Lung (tissue), 12 donors: ENCODE measurements around the gene NTHL1. TPM values are rescaled to one million over a fixed set of nuclear protein-coding genes. Genes with fewer than 3 reads are reported as not detected.
A peak's percentile ranks its signal among the peaks of the same experiment; 100 is the strongest.

Experiments used
- ATAC-seq: fragments of 200-7000 bp; cut with Tn5 transposase; one replicate; pipeline ENCODE4 v1.9.1; 2020; ENCODE audit warnings: moderate number of reproducible peaks; ENCODE audit not compliant: insufficient read depth, low FRiP score
- DNase-seq, 3 donors: peaks; one replicate each; pipeline ENCODE4 v3.0.0-alpha.2; 2013 to 2017
- H3K27ac ChIP-seq, 2 donors: one replicate each; pipeline ENCODE4 v1.5.1; 2013; ENCODE audit warnings: mild to moderate bottlenecking in 2 of 2, moderate library complexity in 2 of 2, control low read depth in 1 of 2, inconsistent platforms in 1 of 2, low read depth in 1 of 2, low read length in 1 of 2
- H3K27me3 ChIP-seq, 3 donors: one replicate each; pipeline ENCODE4 v1.5.1; 2013; ENCODE audit warnings: low read length in 2 of 3; ENCODE audit not compliant: control insufficient read depth in 3 of 3, insufficient read depth in 3 of 3
- H3K36me3 ChIP-seq, 4 donors: one replicate each; pipeline ENCODE4 v1.5.1; 2013; ENCODE audit warnings: low read length in 4 of 4, mild to moderate bottlenecking in 1 of 4, moderate library complexity in 1 of 4; ENCODE audit not compliant: control insufficient read depth in 4 of 4, insufficient read depth in 4 of 4
- H3K4me1 ChIP-seq, 5 donors: one replicate each; pipeline ENCODE4 v1.5.1; 2013; ENCODE audit warnings: low read length in 5 of 5, mild to moderate bottlenecking in 2 of 5, moderate library complexity in 1 of 5; ENCODE audit not compliant: control insufficient read depth in 5 of 5, insufficient read depth in 5 of 5
- H3K4me3 ChIP-seq: one replicate; pipeline ENCODE4 v1.5.1; 2013; ENCODE audit warnings: mild to moderate bottlenecking, control low read depth, moderate library complexity
- H3K9ac ChIP-seq, 2 donors: one replicate each; pipeline ENCODE4 v1.5.1; 2013; ENCODE audit warnings: low read length in 2 of 2, control low read depth in 1 of 2; ENCODE audit not compliant: insufficient read depth in 1 of 2
- H3K9me3 ChIP-seq, 4 donors: one replicate each; pipeline ENCODE4 v1.5.1; 2013; ENCODE audit warnings: low read length in 3 of 4, mild to moderate bottlenecking in 1 of 4, moderate library complexity in 1 of 4; ENCODE audit not compliant: control insufficient read depth in 4 of 4, insufficient read depth in 3 of 4
- CTCF ChIP-seq: IDR thresholded peaks from 2 replicates; pipeline ENCODE4 v1.5.1; 2012; ENCODE audit warnings: mild to moderate bottlenecking; ENCODE audit errors: control extremely low read depth, extremely low read depth
- WGBS, 2 donors: extraction: QIAGEN DNeasy Blood & Tissue Kit; methylation state at CpG; one replicate each; pipeline ENCODE4 v1.1.7; 2013; 5-methylcytosine and 5-hydroxymethylcytosine counted together
- polyA plus RNA-seq, 2 donors: library from polyadenylated mRNA; stranded (reverse); fragments of 200-250 nt; gene quantifications; one replicate each; pipeline ENCODE4 v1.2.1, GENCODE V29; 2013
- total RNA-seq, 2 donors: library from RNA; depleted of rRNA in 1 of 2; stranded (reverse); fragments of >200 nt in 1 of 2; gene quantifications; one replicate each; pipeline ENCODE4 v1.2.1, GENCODE V29; 2014 to 2021
- donor health status: control.
- donor health status: control.
- donor health status: Bipolar disorder and iron deficiency.
- donor health status: healthy.
- donor health status: DM: yes; HTN: yes; CAD: no.

NTHL1 gene
- total and polyA plus RNA-seq, 4 donors, result 19.3 to 43.5 (median 29.1) TPM

DNA sequence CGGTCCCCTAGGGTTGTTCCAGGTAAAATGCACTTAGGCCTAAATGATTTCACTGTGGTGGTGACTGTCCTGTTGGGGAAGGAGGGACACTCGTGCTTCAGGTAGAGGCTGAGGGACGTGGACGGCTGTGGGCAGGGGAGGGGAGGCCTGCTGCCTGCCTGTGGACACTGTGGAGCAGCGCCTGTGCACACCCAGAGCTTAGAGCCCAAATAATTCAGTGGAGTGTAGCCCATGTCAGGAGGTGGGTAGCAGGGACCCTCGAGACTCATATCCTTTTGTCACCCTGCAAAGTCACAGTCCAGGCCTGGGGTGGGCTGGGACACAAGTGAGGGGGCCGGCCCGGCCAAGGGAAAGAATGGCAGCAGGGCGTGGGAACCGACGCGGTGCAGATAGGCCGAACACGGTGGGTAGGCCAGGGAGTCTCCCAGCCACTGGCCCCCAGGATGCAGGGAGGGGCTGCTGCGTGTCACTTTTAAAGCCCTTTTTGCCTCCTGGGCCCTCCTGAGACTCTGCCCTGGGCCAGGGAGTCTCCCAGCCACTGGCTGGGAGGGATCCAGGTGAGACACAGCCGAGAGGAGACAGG is 21.7 kb downstream of the NTHL1 start:
- peaks cover 0 to 42% (median 22%) of the 10 kb centered on the region in 5 donors for H3K4me1 ChIP-seq
- H3K36me3 ChIP-seq, result peaks cover 0 to 10% (median 0%) of the 10 kb centered on the region in 4 donors
- TF ChIP-seq CTCF, result no peak
- peak overlapping the region; percentile 48 for H3K4me3 ChIP-seq
- H3K27ac ChIP-seq, result peak overlapping the region; percentile 22 to 69
- WGBS, 2 donors, result 71 to 76% methylated on average over 16 of the region's 16 CpGs
- peaks cover 0 to under 1% (median 0%) of the 10 kb centered on the region in 3 donors for H3K27me3 ChIP-seq
- no peak overlapping the region for H3K9ac ChIP-seq
- ATAC-seq (no peak), DNase-seq (no peak)
- H3K9me3 ChIP-seq, result no peaks in the 10 kb centered on the region

- DNase-seq (no peak), ATAC-seq (no peak)
- Histone ChIP-seq H3K27me3 (peaks cover 0 to 4% (median 1%) of the 10 kb centered on the region in 3 donors), H3K9ac (no peak overlapping the region), H3K4me3 (no peak overlapping the region), H3K9me3 (no peaks in the 10 kb centered on the region), H3K27ac (peak overlapping the region in 1 of 2 donors; percentile 12), H3K4me1 (peaks cover 0 to 44% (median 22%) of the 10 kb centered on the region in 5 donors), H3K36me3 (peaks cover 0 to 8% (median 0%) of the 10 kb centered on the region in 4 donors)
- WGBS, 2 donors, result 87 to 93% methylated on average over 14 of the region's 14 CpGs
- TF ChIP-seq CTCF, result no peak
Measured at GRCh38 chr16:2025251-2025650, 22.4 kb downstream of the NTHL1 start.

DNA sequence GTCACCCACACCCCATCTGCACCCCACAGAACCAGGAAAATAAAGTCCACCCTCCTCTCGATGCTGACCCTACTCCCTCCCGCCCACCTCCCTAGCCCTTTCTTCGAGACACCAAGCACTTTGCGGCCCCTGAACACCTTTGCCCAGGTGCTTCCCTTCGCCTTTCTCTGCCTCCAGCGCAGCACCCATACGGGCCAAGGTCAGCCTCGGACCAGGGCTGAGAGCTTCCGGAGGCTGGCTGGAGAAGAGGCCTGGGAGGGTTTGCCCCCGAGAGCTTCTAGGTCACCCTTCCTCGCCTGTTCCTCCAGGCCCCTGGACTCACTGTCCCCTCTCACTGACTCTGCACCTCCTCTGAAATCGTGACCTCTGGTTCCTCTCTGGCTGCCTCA is 23.6 kb downstream of the NTHL1 start:
- ATAC-seq (no peak), DNase-seq (no peak)
- Histone ChIP-seq H3K27me3 (peaks cover 4 to 7% (median 4%) of the 10 kb centered on the region in 3 donors), H3K9ac (no peak overlapping the region), H3K36me3 (peaks cover 0 to 1% (median 0%) of the 10 kb centered on the region in 4 donors), H3K4me1 (peaks cover 0 to 50% (median 22%) of the 10 kb centered on the region in 5 donors), H3K4me3 (peak overlapping the region; percentile 2), H3K9me3 (no peaks in the 10 kb centered on the region), H3K27ac (peak overlapping the region; percentile 56 to 82)
- WGBS, 2 donors, result 73 to 81% methylated on average over 12 of the region's 12 CpGs
- TF ChIP-seq CTCF, result no peak
